Parathyroid adenoma (tissue), 2 donors: ENCODE results near the gene APOD.
"Not testable (repeated sequence)": the region's sequence is repeated elsewhere in the genome, so short reads cannot be mapped to it uniquely, and the experiment has no call there.

Source experiments
- H2AFZ ChIP-seq: fragments of 300-600 bp; sonication (generic); one replicate; pipeline ENCODE4 v1.7.0; 2017; ENCODE audit warnings: antibody characterized with exemption, mild to moderate bottlenecking
- H3K27ac ChIP-seq: fragments of 300-600 bp; sonication (generic); one replicate; pipeline ENCODE4 v1.7.0; 2017
- H3K27me3 ChIP-seq: fragments of 300-600 bp; sonication (generic); one replicate; pipeline ENCODE4 v1.7.0; 2017; ENCODE audit warnings: low read length; ENCODE audit not compliant: control insufficient read depth, insufficient read depth
- H3K36me3 ChIP-seq: fragments of 300-600 bp; sonication (generic); one replicate; pipeline ENCODE4 v1.7.0; 2017; ENCODE audit warnings: low read length; ENCODE audit not compliant: control insufficient read depth, insufficient read depth
- H3K4me1 ChIP-seq: fragments of 300-600 bp; sonication (generic); one replicate; pipeline ENCODE4 v1.7.0; 2017; ENCODE audit warnings: control low read depth
- H3K4me2 ChIP-seq: fragments of 300-600 bp; sonication (generic); one replicate; pipeline ENCODE4 v1.7.0; 2017; ENCODE audit warnings: low read length
- H3K4me3 ChIP-seq: fragments of 300-600 bp; sonication (generic); one replicate; pipeline ENCODE4 v1.7.0; 2017; ENCODE audit warnings: low read depth, low read length
- H3K79me2 ChIP-seq: fragments of 300-600 bp; sonication (generic); one replicate; pipeline ENCODE4 v1.7.0; 2017; ENCODE audit warnings: control low read depth
- H3K9ac ChIP-seq: fragments of 300-600 bp; sonication (generic); one replicate; pipeline ENCODE4 v1.7.0; 2017; ENCODE audit warnings: mild to moderate bottlenecking
- H3K9me3 ChIP-seq: fragments of 300-600 bp; sonication (generic); one replicate; pipeline ENCODE4 v1.7.0; 2017; ENCODE audit warnings: low read length; ENCODE audit not compliant: control insufficient read depth
- CTCF ChIP-seq: fragments of 300-600 bp; sonication (generic); IDR thresholded peaks from one replicate; pipeline ENCODE4 v1.7.0; 2017; ENCODE audit warnings: antibody characterized with exemption, mild to moderate bottlenecking
- donor health status: primary hyperparathyroidism.

The APOD gene

GRCh38 chr3:195616681-195617080, 32.9 kb upstream of the APOD start:
- no peak overlapping the region for H3K4me3 ChIP-seq
- no peak for TF ChIP-seq CTCF

GRCh38 chr3:195615952-195616537, 32.3 kb upstream of the APOD start:
- H3K4me3 ChIP-seq, H3K27ac ChIP-seq, H3K27me3 ChIP-seq, H3K79me2 ChIP-seq, H3K9me3 ChIP-seq, H2AFZ ChIP-seq, H3K4me2 ChIP-seq, H3K36me3 ChIP-seq, H3K9ac ChIP-seq, H3K4me1 ChIP-seq: not testable (repeated sequence)

More at GRCh38 chr3:195616681-195617080, 32.9 kb upstream of the APOD start:
- Histone ChIP-seq H2AFZ (no peak overlapping the region), H3K9ac (no peak overlapping the region), H3K27ac (no peak overlapping the region), H3K4me2 (no peak overlapping the region), H3K9me3 (no peaks in the 10 kb centered on the region), H3K36me3 (no peaks in the 10 kb centered on the region), H3K4me1 (no peaks in the 10 kb centered on the region), H3K79me2 (no peaks in the 10 kb centered on the region), H3K27me3 (no peaks in the 10 kb centered on the region)

GRCh38 chr3:195614672-195615504, 31.1 kb upstream of the APOD start:
- H3K4me1 ChIP-seq, H3K9me3 ChIP-seq, H3K4me2 ChIP-seq, H2AFZ ChIP-seq, H3K79me2 ChIP-seq, H3K4me3 ChIP-seq, H3K27ac ChIP-seq, H3K36me3 ChIP-seq, H3K9ac ChIP-seq, H3K27me3 ChIP-seq: not testable (repeated sequence)

GRCh38 chr3:195613468-195614069, 29.8 kb upstream of the APOD start:
- Histone ChIP-seq H3K4me2 (no peak overlapping the region), H3K4me3 (no peak overlapping the region), H3K27ac (no peak overlapping the region), H3K4me1 (no peaks in the 10 kb centered on the region), H3K27me3 (no peaks in the 10 kb centered on the region), H3K9me3 (no peaks in the 10 kb centered on the region), H3K9ac (no peak overlapping the region), H3K79me2 (no peaks in the 10 kb centered on the region), H2AFZ (no peak overlapping the region), H3K36me3 (no peaks in the 10 kb centered on the region)
- no peak for TF ChIP-seq CTCF

GRCh38 chr3:195612075-195612800, 28.5 kb upstream of the APOD start:
- Histone ChIP-seq H3K4me2 (no peak overlapping the region), H3K36me3 (no peaks in the 10 kb centered on the region), H3K9me3 (no peaks in the 10 kb centered on the region), H3K4me3 (no peak overlapping the region), H3K4me1 (no peaks in the 10 kb centered on the region), H2AFZ (no peak overlapping the region), H3K27me3 (no peaks in the 10 kb centered on the region), H3K79me2 (no peaks in the 10 kb centered on the region), H3K9ac (no peak overlapping the region), H3K27ac (no peak overlapping the region)
- no peak for TF ChIP-seq CTCF
